Thoracic aorta (tissue), 2 donors: Measurements from ENCODE around the gene MARK1. TPM values are rescaled to one million over a fixed set of nuclear protein-coding genes. Genes with fewer than 3 reads are reported as not detected.

Experiments used
- ATAC-seq: fragments of 150-250 bp; one replicate; pipeline ENCODE4 v1.8.0; 2017; ENCODE audit warnings: low read depth; ENCODE audit not compliant: insufficient number of reproducible peaks, low FRiP score
- DNase-seq: peaks from one replicate; pipeline ENCODE4 v3.0.0-alpha.2; 2020; ENCODE audit warnings: low spot score
- H3K27ac ChIP-seq, 2 donors: fragments of 200-600 bp; sonication (generic); 1 replicate in 1 of 2; 2 replicates in 1 of 2; pipeline ENCODE4 v1.5.1; 2016; ENCODE audit warnings: mild to moderate bottlenecking in 2 of 2, moderate library complexity in 2 of 2
- H3K27me3 ChIP-seq: fragments of 200-600 bp; sonication (generic); replicated peaks from 2 replicates; pipeline ENCODE4 v1.6.0; 2016; ENCODE audit warnings: mild to moderate bottlenecking; ENCODE audit not compliant: insufficient read depth
- H3K36me3 ChIP-seq: fragments of 200-600 bp; sonication (generic); one replicate; pipeline ENCODE4 v1.5.1; 2016
- H3K4me1 ChIP-seq, 2 donors: fragments of 200-600 bp; sonication (generic); 1 replicate in 1 of 2; 2 replicates in 1 of 2; pipeline versions ENCODE4 v1.5.1 to v1.6.0; 2016; ENCODE audit warnings: low read depth in 2 of 2, mild to moderate bottlenecking in 1 of 2; ENCODE audit not compliant: control insufficient read depth in 1 of 2
- H3K4me3 ChIP-seq: fragments of 200-600 bp; sonication (generic); 2 replicates; pipeline ENCODE4 v1.5.1; 2016; ENCODE audit warnings: mild to moderate bottlenecking
- H3K9me3 ChIP-seq: fragments of 200-600 bp; sonication (generic); 2 replicates; pipeline ENCODE4 v1.5.1; 2016
- total RNA-seq, 2 donors: library from RNA; depleted of rRNA; stranded (reverse); fragments of >200 nt; gene quantifications; one replicate each; pipeline versions ENCODE4 v1.1.0 to v1.2.3, GENCODE V29; 2016
- TF ChIP-seq, protein P1 (sequence below): fragments of 200-600 bp; sonication (generic); IDR thresholded peaks from one replicate; pipeline ENCODE4 v1.5.1; 2019; ENCODE audit warnings: antibody characterized with exemption

The MARK1 gene
- total RNA-seq, 2 donors from 2014 or later: 11.9 to 12.3 TPM

DNA sequence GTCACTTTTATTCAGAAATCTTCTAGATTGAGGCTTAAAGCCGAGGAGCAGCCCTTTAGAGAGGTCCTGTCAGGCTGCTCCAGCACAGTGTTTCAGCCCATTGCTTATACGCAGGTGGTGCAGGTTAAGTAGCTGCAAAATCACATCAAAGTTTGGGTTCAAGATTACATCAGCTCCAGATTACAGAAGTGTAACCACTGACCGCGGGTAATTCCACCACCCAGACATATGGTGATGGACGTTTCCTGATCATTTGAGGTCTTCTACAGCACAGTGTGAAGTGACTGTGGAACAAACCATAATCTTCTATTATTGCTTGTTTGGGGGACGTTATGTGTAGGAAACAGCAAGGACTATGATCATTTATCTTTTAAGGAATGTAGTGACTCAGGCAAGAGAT, 174.0 kb downstream of the MARK1 start:
- Histone ChIP-seq H3K4me3 (no peak overlapping the region), H3K27me3 (no peaks in the 10 kb centered on the region), H3K27ac (no peak overlapping the region), H3K9me3 (no peaks in the 10 kb centered on the region), H3K4me1 (no peaks in the 10 kb centered on the region), H3K36me3 (no peaks in the 10 kb centered on the region)
- ATAC-seq: no peak
- DNase-seq: no peak
- TF ChIP-seq, protein P1, sequence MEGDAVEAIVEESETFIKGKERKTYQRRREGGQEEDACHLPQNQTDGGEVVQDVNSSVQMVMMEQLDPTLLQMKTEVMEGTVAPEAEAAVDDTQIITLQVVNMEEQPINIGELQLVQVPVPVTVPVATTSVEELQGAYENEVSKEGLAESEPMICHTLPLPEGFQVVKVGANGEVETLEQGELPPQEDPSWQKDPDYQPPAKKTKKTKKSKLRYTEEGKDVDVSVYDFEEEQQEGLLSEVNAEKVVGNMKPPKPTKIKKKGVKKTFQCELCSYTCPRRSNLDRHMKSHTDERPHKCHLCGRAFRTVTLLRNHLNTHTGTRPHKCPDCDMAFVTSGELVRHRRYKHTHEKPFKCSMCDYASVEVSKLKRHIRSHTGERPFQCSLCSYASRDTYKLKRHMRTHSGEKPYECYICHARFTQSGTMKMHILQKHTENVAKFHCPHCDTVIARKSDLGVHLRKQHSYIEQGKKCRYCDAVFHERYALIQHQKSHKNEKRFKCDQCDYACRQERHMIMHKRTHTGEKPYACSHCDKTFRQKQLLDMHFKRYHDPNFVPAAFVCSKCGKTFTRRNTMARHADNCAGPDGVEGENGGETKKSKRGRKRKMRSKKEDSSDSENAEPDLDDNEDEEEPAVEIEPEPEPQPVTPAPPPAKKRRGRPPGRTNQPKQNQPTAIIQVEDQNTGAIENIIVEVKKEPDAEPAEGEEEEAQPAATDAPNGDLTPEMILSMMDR: no peak

- no peaks in the 10 kb centered on the region for H3K4me1 ChIP-seq
- no peaks in the 10 kb centered on the region for H3K27me3 ChIP-seq
- H3K4me3 ChIP-seq: no peak overlapping the region
- DNase-seq (no peak), ATAC-seq (no peak)
- no peaks in the 10 kb centered on the region for H3K9me3 ChIP-seq
- H3K36me3 ChIP-seq: no peaks in the 10 kb centered on the region
- H3K27ac ChIP-seq: no peak overlapping the region
- TF ChIP-seq, protein P1: no peak
These were observed 174.9 kb downstream of the MARK1 start for GRCh38 chr1:220702733-220703270.

DNA sequence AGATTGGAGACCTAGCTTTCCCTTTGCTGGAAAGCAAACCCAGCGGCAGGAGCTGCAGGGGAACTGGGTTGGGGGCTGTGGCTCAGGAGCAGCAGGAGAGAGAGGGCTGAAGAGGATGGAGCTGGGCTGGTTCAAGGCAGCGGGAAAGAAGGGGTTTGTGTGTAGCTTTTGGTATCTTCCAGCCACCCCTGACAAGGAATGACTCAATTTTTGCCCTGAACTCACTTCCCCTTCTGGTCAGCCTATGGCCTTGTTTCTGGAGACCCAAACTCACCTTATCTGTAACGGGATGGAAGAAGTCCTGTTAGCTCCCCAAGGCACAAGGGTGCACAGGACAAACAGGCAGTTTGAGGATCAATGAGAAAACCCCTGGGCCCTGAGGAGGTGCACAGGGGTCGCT, 175.4 kb downstream of the MARK1 start:
- DNase-seq: no peak
- TF ChIP-seq, protein P1: no peak
- H3K27me3 ChIP-seq: no peaks in the 10 kb centered on the region
- no peak for ATAC-seq
- H3K4me1 ChIP-seq: no peaks in the 10 kb centered on the region
- no peak overlapping the region for H3K4me3 ChIP-seq
- no peak overlapping the region for H3K27ac ChIP-seq
- H3K9me3 ChIP-seq: no peaks in the 10 kb centered on the region
- no peaks in the 10 kb centered on the region for H3K36me3 ChIP-seq

- DNase-seq (no peak), ATAC-seq (no peak)
- no peak overlapping the region for H3K4me3 ChIP-seq
- H3K4me1 ChIP-seq: no peaks in the 10 kb centered on the region
- H3K36me3 ChIP-seq: no peaks in the 10 kb centered on the region
- H3K27ac ChIP-seq: no peak overlapping the region
- H3K9me3 ChIP-seq: no peaks in the 10 kb centered on the region
- H3K27me3 ChIP-seq: no peaks in the 10 kb centered on the region
- TF ChIP-seq, protein P1: no peak
These were observed 177.8 kb downstream of the MARK1 start for GRCh38 chr1:220705782-220706181.

- H3K4me1 ChIP-seq: no peaks in the 10 kb centered on the region
- TF ChIP-seq, protein P1: no peak
- H3K9me3 ChIP-seq: no peaks in the 10 kb centered on the region
- H3K4me3 ChIP-seq: no peak overlapping the region
- H3K27me3 ChIP-seq: no peaks in the 10 kb centered on the region
- no peak for DNase-seq
- H3K36me3 ChIP-seq: no peaks in the 10 kb centered on the region
- H3K27ac ChIP-seq: no peak overlapping the region
- ATAC-seq: no peak
These were observed 178.5 kb downstream of the MARK1 start for GRCh38 chr1:220706480-220706879.
